Frontal cortex (tissue), 4 donors: Measurements from ENCODE around the gene ZNF341. TPM values are rescaled to one million over a fixed set of nuclear protein-coding genes. Genes with fewer than 3 reads are reported as not detected.

Experiments
- DNase-seq, 2 donors: peaks; one replicate each; pipeline ENCODE4 v3.0.0; 2012; ENCODE audit warnings: low spot score in 2 of 2
- FAIRE-seq: peaks from 2 replicates; lab custom pipeline; 2012; peaks lifted over from hg19 to GRCh38; lab: Jason Lieb, UNC
- total RNA-seq: library from RNA; depleted of rRNA; stranded (reverse); fragments of >200 nt; gene quantifications from one replicate; pipeline ENCODE4 v1.2.3, GENCODE V29; 2014
- donor health status: control.
- donor health status: control.
- donor health status: control.

Gene ZNF341
- total RNA-seq, 1 donor from 2014 or later: 2.4 TPM

DNA sequence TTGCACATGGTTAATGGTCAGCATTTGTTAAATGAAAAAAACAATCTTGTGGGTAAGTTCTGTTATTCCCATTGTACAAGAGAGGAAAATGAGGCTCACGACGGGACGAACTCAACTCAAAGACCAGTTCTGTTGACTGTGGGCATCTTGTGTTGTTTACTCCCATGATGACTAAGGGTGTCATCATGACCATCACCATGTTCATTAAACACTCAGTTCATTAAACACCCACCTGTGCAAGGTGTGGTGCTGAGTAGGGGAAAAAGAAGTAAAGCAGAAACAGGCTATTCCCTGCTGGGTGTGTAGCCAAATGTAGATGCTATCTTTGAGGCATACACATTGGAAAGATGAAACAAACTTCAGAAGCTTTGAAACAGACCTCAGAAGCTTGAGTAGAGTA is 83.9 kb downstream of the ZNF341 start:
- FAIRE-seq (no peak), DNase-seq (no peak)

DNA sequence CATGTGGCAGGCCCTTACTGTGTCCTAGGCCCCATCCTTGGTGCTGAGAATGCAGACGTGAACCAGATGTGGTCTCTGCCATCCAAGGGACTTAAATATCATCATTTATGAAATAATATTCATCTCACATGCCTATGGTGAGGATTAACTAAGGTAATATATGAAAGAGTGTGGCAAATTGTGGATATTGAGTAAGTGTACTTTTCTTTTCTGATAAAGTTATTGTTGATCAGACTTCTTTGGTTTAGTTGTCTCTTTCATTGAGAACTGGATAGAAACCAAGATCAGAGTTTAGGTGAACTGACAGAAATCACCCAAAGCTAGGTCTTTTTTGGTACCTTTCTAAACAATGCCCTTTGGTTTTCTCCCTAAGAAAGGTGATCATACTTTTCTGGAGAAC is 84.4 kb downstream of the ZNF341 start:
- FAIRE-seq (no peak), DNase-seq (no peak)

DNA sequence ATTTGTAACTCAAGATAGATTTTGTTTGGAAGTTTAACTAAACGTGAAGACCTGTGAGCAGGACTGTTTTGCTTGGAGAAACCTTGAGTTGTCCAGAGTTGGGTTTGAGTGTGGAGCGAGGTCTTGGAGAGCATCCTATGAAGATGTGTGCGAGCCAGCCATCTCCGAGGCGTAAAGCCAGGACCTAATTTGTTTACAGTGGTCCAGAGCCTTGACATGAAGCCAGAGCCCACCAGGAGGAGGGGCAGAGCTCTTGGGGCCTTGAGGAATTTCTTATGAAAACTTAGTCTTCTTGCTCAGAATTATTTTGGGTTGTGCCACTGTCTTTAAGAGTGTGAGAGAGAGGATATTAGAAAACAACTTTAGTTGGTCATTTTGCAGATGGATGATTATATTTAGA is 85.6 kb downstream of the ZNF341 start:
- FAIRE-seq: no peak
- DNase-seq: no peak

DNA sequence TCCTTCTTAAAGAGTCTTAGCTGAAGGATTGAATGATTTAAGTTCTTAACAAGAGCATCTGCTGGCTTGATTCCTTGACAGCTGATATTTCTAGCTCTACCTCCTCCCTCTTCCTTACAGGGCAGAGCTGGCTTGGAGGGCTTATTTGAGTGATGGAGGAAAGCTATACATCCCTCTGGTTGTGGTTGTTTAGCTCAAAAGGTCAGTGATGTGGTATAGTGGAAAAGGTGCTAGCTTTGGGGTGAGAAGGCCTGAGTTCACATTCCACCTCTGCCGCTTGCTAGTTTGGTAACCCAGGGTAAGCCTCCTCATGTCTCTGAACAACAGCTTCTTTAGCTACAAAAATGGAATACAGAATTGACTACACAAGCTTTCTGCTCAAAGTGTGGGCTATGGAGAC is 87.7 kb downstream of the ZNF341 start:
- no peak for DNase-seq
- FAIRE-seq: no peak

DNA sequence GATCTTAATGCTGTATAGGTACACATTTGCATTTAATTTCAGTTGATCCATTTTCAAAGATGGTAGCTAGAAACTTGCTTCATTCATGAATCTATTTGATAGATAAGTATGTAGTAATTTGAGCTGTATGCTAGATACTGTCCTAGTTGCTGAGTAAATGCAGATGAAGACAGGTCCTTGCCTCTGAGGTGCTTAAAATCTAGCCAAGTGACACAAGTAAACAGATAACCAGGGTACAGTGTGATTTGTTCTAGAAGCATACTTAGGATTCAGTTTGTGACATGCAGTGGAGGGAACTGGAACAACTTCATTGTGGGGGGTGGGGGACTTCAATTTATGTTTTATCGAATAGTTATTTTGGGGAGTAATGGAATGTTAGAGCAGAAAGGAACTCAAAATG is 88.6 kb downstream of the ZNF341 start:
- FAIRE-seq (no peak), DNase-seq (no peak)

DNA sequence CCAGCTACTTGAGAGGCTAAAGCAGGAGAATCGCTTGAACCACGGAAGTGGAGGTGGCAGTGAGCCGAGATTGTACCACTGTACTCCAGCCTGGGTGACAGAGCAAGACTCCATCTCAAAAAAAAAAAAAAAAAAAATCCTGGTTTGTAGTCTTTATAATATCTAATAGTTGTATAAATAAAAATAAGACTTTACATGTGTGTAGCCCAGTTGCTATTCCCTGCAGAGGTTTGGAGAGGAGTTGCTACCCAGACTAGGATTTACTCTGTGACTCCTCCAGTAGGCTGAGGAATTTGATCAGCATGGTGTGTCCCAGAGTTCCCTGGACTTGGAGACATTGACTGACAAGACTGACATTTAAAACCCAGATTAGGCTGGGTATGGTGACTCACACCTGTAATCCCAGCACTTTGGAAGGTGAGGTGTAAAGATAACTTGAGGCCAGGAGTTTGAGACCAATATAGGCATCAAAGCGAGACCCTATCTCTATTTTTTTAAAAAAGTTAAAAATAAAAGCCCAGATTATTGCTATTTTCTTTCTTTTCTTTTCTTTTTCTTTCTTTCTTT is 89.6 kb downstream of the ZNF341 start:
- FAIRE-seq: no peak
- no peak for DNase-seq

DNA sequence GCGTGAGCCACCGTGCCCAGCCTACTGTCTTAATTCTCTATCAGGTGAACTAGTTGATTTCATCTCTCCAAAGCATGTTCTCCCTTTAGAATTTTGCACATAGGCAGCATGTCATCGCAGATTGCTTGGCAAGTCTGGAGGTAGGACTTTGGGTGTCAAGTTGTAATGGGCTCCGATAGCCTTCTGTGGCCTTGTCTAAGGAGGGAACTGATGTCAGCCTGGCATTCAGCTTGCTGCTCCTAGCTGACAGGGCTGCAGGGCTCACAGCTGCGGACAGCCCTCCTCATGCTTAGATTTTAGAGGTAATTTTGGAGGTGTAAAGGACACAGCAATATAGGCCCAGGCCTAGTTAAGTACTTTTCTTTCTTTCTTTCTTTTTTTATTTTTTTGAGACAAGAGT is 90.6 kb downstream of the ZNF341 start:
- FAIRE-seq (no peak), DNase-seq (no peak)

DNA sequence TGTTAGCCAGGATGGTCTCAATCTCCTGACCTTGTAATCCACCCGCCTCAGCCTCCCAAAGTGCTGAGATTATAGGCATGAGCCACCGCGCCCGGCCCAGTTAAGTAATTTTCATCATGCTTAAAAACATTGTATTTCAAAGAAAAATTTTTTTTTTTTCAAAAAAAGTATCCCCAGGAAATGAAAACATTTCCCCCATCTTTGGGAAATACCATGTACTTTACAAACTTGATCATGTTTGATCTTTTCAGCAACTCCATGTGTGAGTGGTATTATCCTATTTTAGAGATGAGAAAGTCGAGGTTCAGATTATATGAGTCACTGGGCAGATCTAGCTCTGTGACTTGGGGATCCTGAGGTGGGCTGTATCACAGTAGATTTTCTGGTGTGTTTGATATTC is 91.2 kb downstream of the ZNF341 start:
- DNase-seq: no peak
- FAIRE-seq: no peak

DNA sequence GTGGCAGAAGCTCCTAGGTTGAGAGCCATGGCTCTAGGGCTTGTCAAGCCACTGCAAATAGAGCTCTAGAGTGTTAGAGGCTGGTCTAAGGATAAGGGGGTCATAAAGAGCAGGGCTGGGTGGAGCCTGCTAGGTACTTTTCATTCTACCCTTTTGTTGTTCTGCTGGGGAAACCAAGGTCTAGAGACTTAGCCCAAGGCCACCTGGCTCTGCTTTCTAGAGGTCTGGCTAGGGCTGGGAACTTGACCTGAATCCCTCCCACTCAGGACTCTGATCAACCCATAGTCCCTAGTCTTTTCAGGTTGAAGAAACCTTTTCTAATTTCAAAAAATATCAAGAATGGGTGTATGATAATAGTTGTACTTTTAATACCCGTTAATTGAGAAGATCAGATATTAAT is 93.1 kb downstream of the ZNF341 start:
- DNase-seq (no peak), FAIRE-seq (no peak)

DNA sequence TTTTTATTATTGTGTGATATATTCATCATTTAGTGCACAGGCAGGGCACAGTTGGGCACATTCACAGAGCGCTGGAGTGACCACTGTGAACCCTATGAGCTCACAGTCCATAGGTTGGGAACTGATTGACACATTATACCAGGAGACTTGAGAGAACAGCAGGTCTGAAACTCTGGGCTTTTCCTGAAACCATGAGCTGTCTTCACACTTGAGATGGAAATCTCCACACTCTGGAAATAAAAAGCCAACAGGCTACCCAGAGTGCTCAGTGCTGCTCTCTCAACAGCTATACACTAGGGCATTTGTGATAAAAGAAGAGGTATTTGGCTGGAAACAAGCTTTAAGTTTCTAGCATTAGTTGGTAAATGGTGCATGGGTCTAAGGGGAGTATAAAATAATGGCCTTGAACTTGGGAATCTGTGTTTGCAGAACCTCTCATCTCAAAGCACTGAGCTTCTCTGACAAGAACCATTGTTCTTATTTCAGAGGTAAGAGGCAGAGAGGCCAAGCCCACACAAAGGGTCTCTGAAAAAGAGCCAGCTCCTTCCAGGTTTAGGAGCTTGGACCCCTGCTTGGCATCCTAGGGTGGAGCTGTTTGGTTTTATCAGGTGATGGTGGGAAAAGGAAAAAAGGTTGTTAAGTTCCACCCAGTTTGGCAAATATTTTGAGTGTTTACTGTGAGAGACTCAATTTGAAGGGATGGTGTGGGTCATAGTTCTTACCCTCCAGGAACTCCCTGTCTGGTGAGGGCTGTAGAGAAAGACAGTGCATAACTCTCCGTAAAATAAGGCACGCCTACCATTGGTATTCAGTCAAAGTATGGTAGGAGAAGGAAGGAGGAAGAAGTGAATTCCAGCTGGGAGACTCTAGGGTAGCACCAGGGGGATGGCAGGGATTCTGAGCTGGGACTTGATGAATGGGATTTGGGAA is 93.8 kb downstream of the ZNF341 start:
- DNase-seq: no peak
- no peak for FAIRE-seq

DNA sequence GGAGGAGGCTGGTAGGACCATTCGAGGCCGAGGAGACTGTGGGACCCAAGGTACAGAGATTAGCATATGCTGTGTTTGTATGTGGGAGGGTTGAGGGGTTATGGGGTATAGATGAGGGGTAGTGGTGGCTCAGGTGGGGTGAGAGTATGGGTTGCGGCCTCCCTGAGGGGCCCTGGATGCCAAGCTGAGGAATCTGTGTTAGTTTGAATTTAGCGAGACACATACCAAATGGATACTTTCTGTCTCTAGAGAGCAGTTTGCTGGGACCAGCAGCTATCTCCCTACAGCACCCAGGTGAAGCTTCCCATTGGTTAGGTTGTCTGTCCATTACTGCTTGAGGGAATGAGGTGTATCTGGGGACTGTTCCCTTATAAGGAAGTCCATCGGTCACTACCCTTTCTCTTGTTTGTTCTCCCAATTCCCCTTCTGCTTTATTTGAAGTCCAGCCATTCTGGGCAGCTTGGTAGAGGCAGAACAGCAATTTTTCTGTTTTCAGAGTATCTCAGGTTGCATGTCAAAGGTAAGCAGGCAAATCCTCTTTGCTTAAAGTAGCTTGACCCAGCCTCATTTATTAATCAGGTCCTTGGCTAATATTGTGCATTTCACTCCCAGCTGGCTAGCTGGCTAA is 94.6 kb downstream of the ZNF341 start:
- FAIRE-seq: no peak
- DNase-seq: no peak

DNA sequence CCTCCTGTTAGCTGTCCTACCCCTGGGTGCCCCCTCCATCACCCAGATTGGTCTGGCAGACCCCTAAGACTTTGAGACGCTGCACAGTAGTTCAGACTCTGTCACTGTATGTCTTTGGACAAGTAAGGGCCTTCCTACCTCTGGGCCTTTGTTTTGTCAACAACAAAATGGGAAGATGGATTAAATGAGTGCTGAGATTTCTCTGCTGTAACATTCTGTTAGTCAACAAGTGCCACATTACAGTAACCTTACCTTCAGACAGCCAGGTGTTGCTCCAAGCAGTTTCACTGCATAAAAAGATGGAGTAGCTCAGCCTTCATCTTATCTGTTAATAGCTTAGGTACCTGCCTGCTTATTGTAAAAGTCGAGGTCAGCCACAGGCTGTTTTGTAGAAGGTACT is 95.3 kb downstream of the ZNF341 start:
- FAIRE-seq (no peak), DNase-seq (no peak)

DNA sequence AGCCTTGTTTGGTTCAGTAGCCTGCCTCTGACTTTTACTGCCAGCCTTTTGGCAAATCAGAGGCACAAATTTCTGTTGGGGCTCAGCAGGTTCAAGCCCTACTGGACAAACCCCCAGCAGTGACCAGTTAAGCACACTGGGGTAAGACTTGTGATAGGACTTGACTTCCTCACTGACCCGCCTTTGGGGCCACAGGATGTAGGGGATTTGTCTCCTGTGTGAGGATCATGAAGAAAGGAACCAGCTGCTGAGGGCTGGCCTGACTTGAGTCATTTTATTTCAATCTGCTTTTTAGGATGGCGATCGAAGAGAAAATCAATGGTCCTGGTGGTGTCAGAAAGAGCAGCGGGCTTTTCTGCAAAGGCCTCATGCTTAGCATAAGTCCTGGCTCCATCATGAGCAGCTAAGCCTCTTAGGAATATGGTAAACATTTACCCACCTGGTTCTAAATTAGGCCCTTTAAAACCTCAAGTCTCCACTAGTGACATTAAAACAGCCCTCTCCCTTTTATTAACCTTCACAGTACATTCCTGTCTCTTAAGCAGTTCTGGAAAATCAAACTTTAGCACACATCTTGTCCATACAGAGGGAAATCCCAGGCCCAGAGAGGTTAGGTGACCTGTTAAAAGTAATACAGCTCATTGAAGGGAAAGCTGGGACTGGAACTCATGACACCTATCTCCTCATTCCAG is 96.0 kb downstream of the ZNF341 start:
- FAIRE-seq (no peak), DNase-seq (no peak)

DNA sequence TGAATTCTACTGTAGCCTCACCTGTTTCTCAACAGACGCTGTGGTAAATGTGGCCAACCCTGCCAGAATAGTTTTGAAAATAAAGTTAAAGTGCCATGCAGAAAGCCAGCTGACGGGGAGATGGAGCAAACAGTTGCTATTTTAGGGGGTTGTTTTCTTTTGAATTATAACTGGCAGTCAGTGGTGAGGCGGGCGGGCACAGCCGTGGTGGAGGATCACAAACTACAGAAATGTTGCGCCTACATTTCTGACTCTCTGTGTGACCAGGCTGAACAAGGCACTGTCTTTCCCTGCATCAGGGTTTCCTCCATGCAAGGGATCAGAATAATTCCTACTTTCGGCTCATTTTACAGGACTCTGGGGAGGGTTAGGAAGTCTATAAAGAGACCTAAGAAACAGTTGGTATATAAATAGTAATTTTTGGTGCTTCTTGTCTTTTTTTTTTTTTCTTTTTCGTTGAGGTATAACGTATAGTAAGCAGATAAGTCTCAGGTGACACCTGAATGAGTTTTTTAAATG is 96.6 kb downstream of the ZNF341 start:
- FAIRE-seq: no peak
- no peak for DNase-seq

DNA sequence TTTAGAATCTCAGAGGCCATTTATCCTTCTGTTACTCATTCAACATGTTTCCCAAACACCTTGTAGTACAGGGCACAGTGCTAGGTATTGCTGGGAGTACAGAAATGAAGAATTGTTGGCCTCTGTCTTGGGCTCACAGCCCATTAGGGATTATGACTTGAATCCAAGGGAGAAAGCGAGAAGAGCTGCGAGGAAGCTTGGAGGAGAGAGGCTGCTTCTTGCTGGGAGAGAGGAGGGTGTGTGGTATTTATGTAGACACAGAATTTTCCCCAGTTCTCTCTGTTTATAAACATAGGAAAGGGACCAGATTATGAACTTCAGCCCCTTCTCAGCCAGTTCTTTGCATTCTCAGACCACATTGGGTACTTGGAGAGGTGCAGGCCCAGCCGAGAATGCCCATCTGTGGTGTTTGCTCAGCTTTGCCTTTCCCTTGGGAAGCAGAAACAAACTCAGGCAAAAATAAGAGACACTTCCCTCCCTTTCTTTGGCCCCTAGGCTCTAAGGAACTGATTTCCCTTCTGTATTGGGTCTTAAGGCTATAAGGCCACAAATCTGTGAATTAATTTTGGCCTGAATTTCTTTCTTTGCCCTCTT is 97.3 kb downstream of the ZNF341 start:
- no peak for FAIRE-seq
- no peak for DNase-seq

DNA sequence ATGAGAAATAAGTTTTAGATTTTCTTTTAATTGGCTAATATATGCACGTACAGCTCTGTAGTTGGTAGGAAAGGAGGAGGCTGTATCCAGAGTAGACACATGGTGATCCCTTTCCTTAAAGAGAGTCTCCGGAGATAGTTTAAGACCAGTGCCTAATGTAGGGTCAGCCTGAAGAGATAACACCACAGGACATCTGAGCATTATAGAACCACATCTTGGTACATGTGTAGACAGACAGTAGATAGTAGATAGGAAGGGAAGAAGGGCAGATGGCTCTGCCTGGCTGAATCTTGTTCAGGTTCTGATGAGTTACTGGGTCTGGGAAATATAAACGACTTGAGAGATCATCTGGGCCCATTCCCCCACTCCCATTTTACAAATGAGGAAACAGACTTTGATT is 97.8 kb downstream of the ZNF341 start:
- no peak for FAIRE-seq
- no peak for DNase-seq

DNA sequence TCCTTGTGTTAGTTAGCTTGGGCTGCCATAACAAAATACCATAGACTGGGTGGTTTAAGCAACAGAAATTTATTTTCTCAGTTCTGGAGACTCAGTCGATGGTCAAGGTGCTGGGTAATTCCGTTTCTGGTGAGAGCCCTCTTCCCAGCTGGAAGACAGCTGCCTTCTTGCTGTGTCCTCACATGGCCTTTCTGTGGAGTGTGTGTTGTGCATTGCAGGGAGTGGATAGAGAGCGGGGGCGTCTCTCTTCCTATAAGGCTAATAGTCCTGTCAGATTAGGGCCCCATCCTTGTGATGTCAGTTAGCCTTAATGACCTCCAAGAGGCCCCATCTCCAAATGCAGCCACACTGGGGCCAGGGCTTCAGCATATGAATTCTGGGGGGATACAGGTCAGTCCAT is 98.6 kb downstream of the ZNF341 start:
- FAIRE-seq (no peak), DNase-seq (no peak)

DNA sequence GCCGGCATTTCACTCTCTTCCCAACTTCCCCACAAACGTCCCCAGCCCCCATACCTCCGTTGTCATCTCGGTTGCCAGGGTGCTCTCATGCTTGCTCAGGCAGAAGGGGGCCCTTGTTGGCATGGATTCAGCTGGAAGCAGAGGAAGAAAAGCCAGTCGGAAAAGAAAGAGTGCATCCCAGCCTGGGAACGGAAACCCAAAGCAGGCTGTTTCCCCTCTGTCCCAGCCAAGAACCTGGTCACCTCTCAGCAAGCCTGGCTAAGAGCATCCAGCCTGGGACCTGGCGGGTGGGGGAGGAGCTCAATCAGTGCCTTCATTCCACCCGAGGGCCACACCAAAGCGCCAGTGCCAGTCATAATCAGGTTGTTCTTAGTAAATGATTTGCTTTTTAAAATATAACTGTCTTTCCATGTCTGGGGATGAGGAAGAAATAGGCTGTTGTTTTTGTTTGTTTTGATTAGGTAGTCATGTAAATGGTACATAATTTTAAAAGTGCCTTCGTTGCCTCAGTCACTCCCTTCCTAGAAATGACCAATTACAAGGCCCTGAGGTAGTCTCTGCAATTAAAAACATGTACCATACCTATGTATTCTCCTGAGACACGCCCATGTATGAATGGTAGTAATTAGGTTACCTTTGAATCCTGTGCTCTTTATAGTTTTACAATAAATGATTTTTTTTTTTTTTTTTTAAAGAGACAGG is 100.5 kb downstream of the ZNF341 start:
- FAIRE-seq (no peak), DNase-seq (no peak)

DNA sequence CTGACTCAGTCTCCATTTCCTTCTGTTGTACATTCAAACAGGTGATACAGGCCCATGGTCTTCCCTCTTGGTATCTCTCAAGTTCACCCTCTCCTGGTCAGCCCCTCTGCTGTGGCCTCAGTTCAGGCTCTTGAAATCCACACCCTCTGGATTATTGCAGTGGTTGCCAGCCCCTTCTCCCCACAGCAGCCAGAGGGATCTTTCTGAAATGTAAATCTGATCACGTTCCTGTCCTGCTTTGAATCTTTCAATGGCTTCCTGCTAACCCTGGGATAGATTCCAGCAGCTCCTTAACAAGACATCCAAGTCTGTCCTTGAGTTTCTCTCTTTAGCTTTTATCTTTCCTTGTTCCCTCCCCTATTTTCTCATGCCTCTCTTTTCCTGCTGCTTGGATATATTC is 101.5 kb downstream of the ZNF341 start:
- DNase-seq (no peak), FAIRE-seq (no peak)
